ENCODE data around the gene PCBP3. TPM values are rescaled to one million over a fixed set of nuclear protein-coding genes. Genes with fewer than 3 reads are reported as not detected.

PCBP3 gene
- total and polyA plus RNA-seq, 2 of the 8 experiments (the other 6 are each of a cell fraction or from before 2014, with no cell fraction given), result 3.5 to 6.3 TPM

DNA sequence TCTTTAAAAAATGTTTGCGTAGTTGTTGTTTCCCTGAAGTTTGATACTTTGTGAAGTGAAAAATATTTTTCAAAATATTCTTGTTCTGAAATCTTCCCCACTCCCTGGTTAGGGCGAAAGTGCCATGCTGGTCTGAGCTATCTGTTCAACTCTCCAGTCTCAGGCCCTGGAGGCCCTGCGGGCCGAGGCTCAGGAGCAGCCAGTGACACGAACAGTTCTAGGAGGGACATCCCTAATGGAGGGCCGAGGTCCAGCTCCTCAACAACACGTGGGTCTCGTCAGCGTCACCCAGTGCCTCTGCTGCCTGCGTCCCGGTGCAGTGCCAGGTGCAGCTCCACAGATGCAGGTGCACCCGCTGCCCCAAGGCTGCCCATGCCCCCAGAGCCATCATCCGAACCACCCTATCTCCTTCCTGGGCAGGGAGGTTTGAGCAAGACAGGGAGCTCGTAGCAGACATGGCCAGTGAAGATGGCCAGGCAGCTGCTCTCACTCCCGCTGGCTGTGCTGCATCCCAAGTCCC is 268.3 kb downstream of the PCBP3 start (continued):
- no peak for TF ChIP-seq SIN3A (conservative IDR thresholded peaks at IDR 0.05 in 1 of 2, IDR thresholded peaks at IDR 0.05 in 1 of 2; ENCODE audit: low read depth in 1 of 2, low read length in 2 of 2)
- no peak for TF ChIP-seq CBX8 (IDR thresholded peaks at IDR 0.05; ENCODE audit: borderline replicate concordance, low read depth, low read length)
- no peak for TF ChIP-seq SIX5 (IDR thresholded peaks at IDR 0.05; ENCODE audit: low read depth, low read length)
- TF ChIP-seq GTF2F1 (IDR thresholded peaks at IDR 0.05; ENCODE audit: borderline replicate concordance, low read depth, low read length), result no peak
- no peak for TF ChIP-seq CREB1 (IDR thresholded peaks at IDR 0.05)
- TF ChIP-seq POLR2A (IDR thresholded peaks at IDR 0.05; ENCODE audit: control extremely low read depth in 1 of 2, low read depth in 2 of 2, low read length in 2 of 2), result no peak
